NCI-H128 (cell line): ENCODE data around the gene BLTP3B.

Experiments
- DNase-seq: peaks from one replicate; lab custom pipeline; 2025; ENCODE audit not compliant: unreplicated experiment; lab: John Stamatoyannopoulos, UW

BLTP3B gene

GRCh38 chr12:100164153-100164704 lies 21.6 kb upstream of the BLTP3B start:
- no peak for DNase-seq

GRCh38 chr12:100163416-100164152 lies 20.9 kb upstream of the BLTP3B start:
- DNase-seq = peak; percentile 46

DNA sequence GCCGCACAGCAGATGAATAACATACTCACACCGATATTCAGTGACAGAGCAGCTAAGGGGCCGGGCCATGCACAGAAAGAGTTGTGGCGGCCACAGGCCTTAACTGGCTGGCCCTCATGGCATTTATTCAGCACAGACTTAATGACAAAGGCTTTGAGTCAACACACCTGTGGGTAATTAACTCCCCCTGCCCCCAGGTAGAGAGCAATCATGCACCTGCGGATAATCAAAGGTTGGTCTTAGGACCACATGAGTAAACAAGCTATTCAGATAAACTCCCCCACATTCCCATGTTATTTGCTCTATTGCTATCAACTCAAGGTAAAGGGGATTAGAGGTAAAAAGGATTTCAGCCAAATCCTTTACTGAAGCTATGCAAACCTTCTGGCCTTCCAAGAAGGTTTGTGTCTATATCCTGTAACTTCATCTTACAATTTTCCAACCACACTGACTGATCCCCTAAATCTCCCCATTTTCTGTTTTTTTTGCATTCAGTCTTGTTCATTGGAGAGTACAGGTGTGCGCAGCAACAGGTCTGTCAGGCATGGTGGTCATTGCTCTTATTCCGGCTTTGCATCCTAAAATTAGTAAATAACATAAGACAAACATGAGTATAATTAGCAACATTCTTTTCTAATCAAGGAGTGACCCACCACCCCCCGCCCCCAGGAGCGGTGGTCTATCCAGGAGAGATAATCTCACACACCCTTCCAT lies 16.9 kb upstream of the BLTP3B start:
- DNase-seq = no peak

- no peak for DNase-seq
These were observed 15.9 kb upstream of the BLTP3B start for GRCh38 chr12:100158535-100158934.

GRCh38 chr12:100157427-100157821 lies 14.8 kb upstream of the BLTP3B start:
- no peak for DNase-seq

GRCh38 chr12:100156731-100157426 lies 14.2 kb upstream of the BLTP3B start:
- no peak for DNase-seq

DNA sequence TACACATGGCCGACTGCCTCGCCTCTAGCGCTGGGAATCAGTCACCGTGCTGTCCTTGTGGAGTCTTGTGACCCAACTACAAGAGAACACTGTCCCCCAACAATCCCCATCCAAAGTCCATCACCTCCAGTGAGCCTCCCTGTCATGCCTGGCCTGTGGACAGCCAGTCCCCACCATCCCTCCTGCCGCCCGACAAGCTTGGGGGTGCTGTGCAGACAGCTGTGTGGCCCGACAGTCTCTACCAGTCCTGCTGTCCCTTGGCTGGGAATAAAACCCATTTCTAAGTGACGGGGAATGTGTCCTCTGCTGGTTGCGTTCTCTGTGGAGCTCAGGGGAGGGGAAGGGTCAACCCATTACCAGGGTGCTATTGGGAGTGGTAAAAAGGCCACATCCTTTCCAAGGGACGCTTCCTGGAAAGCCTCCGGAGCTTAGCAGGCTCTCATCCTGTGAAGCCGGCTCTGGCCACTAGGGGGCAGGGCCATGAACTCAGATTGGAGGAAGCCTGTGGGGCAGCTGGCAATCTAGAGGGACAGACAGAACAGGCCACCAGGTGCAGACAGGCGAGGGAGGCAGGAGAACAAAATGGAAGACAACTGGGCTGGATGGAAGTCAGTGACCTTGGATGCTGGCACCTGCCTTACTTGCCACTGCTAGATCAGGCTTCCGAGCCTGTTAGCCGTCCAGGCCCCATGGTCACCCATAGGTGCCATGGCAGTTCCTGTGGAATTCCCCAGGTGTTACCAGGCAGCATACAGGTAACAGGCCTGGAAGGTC lies 12.0 kb upstream of the BLTP3B start:
- DNase-seq = no peak

DNA sequence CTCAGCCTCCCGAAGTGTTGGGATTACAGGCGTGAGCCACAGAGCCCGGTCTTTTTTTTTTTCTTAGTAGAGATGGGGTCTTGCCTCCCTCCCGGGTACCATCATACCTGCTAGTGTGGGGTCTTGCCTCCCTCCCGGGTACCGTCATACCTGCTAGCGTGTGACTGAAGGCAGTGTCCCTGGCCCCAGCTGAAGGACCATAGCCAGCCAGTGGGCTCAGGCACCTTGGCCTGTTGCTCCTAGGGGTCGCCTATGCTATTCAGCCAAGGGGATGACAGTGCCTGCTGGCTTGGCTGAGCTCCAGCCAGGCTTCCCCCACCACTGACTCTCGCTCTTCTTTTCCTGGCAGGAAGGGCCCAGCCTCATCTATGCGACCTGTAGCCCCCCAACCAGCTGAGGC lies 10.5 kb upstream of the BLTP3B start:
- DNase-seq = no peak

- DNase-seq = no peak
These were observed 9.1 kb upstream of the BLTP3B start for GRCh38 chr12:100151769-100152168.

DNA sequence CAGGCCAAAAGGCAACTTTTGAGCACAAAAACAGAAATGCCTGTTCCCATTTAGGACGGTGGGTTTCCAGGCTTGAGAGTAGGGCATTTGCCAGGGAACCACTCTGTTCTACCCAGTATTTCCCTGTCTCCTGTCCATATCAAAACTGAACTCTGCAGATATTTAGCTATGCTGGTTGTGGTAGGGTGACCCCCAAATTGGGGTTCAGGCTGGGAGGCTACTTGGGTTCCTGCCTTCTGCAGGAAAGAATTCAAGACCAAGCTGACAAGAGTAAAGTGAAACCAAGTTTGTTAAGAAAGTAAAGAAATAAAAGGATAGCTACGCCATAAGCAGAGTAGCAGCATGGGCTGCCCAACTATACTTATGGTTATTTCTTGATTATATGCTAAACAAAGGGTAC lies 3.6 kb upstream of the BLTP3B start:
- DNase-seq = no peak

- no peak for DNase-seq
These were observed 3.0 kb upstream of the BLTP3B start for GRCh38 chr12:100145643-100146042.

DNA sequence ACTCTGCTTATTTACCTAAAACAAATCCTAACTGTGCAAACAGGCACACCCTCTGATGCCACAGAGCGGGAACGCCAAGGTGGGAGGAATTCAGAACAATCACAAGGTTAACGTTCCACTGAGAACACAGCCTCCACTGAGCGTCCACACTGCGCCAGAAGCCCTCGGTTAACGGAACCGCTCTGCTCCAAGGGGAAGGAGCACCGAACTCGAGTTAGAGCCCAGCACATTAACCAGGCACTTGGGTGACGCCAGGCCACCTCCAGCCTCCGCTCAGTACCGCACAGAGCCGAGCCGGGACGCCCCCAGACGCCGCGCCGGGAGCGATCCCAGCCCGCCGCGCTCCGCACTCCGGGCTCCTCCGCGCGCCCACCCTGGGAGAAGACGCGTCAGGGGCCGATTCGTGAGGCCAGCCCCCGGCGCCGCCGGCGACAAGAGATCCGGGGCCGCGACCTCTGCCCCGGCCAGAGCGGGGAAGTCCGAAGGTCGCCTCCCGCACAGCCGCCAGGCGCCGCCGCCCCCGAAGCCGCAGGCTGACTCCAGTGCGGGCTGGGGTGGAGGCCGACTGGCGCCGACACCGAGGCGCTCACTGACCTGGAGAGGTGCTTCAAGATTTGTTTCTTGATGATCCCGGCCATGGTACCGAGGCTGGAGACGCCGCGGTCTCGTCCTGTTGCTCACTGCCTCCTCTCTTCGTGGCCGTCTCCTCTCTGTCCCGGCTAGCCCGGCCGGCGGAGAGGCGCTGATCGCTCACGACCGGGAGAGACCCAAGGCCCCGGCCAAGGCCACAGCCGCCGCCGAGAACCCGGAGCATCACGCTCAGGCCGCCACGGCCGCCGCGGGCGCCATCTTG lies 450 bp downstream of the BLTP3B start:
- peak; percentile 25 for DNase-seq

DNA sequence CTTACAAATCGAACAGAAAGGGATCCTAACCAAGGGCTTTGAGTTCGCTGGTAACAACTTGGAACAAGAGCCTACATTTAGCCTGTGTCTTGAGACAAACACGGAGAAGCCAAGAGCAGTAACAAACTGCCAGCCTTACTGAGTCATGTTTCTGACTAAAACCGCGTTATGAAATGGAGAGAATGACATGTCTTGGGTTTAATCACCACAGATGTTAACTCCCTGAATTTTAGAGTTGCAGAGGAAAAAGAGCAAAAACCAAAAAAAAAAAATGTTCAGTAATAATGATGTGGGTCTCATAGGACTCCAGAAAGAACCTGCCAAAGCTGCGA lies 1.0 kb downstream of the BLTP3B start:
- DNase-seq = no peak

- no peak for DNase-seq
These were observed 3.9 kb downstream of the BLTP3B start for GRCh38 chr12:100138803-100139098.

DNA sequence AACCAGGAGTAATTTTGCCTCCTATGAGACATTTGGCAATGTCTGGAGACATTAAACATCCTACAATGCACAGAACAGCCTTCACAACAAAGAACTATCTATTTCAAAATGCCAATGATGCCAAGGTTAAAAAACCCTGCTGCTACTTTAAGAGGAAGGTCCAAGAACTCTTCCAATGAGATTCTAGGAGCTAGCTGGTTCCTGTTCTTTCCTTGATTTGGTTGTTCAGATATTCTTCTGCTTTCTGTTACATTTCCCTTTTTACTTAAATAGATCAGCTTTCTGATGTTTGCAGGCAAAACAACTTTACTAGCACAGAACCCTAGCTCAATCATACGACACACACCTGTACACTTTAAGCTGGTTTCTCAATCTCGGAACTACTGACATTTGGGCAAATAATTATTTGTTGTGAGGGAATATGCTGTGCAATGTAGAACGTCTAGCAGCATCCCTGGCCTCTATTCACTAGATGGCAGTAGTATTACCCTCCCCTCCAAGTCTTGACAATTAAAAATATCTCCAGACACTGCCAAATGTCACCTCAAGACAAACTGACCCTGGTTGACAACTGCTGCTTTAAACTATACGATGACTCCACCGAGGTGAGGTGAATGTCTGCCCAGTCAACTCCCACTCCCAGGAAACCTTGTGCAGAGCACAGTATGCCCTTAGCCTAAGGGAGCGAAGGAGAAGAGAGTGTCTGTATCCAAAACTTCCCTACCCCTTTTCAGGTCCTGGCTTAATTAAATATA lies 4.4 kb downstream of the BLTP3B start:
- no peak for DNase-seq

- DNase-seq = no peak
These were observed 9.5 kb downstream of the BLTP3B start for GRCh38 chr12:100133200-100133599.

DNA sequence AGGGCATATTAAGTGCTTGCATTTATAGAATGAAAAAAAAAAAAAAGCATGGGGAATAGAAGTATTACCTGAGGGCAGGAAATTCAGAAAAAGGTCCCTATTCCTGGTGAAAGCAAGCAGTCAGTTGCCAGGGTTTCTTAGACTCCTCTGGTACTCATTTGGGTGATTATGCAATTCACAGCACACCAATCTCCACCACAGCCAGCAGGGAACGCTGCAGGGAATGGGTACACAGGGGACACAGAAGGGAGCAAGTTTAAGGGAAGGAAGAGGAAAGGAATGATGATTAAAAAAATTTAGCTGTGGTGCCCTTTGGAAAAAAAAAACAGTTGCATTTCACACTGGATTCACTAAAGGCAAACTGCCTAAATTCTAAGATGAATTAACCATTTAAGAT lies 14.2 kb downstream of the BLTP3B start:
- no peak for DNase-seq

DNA sequence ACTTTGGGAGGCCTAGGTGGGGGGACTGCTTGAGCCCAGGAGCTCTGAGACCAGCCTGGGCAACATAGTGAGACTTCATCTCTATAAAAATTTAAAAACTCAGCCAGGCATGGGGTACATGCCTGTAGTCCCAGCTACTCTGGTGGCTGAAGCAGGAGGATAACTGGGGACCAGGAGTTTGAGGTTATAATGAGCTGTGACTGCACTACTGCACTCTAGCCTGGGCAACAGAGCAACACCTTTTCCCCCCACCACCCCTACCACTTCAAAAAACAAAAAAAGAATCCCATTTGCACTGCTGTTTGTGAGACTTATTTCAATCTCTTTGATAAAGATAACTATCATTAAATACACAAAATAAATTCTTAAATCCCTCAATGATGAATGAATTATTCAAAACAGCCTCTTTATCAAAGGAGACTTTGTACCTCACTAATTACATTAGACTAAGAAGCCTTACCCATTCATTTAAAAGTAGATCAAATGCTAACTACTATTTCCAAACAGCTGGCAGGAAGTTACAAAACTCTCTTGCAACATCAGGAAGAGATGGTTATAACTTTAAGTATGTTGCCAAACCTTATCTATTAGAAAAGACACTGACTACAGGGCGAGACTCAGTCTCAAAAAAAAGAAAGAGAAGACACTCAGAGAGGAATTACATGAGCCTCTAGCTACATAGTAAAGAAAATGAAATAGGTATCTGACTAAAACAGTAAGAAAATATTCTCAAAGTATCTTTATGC lies 14.7 kb downstream of the BLTP3B start:
- DNase-seq = no peak
